Stimulated activated CD4-positive, alpha-beta T cell treated with anti-CD3 and anti-CD28 coated beads, Interleukin-2, amount 100 ng/mL, for 24 hours (primary cell): ENCODE data around the gene LYPD3.

Experiments used
- DNase-seq, 2 donors: peaks; one replicate each; pipeline ENCODE4 v3.0.0-alpha.2; 2020

Gene LYPD3

GRCh38 chr19:43483281-43483680 lies 17.9 kb upstream of the LYPD3 start:
- DNase-seq = no peak

DNA sequence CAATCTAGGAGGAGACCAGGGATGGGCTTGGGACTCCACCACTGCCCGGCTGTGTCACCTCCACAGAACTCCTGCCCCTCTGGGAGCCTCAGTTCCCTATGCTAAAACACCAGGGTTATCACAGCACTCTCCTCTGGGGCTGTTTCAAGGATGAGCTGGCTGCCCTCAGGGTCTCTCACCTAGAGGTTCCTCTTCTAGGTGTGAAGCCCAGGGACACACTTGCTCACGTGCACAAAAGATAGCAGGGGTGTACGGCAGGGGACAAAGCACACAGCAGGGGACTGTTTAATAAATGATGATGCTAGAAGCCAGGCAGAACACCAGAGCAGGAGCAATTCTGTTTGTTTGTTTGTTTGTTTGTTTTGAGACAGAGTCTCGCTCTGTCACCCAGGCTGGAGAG lies 16.8 kb upstream of the LYPD3 start:
- DNase-seq = no peak

- DNase-seq = no peak
These were observed 16.3 kb upstream of the LYPD3 start for GRCh38 chr19:43481701-43482100.

DNA sequence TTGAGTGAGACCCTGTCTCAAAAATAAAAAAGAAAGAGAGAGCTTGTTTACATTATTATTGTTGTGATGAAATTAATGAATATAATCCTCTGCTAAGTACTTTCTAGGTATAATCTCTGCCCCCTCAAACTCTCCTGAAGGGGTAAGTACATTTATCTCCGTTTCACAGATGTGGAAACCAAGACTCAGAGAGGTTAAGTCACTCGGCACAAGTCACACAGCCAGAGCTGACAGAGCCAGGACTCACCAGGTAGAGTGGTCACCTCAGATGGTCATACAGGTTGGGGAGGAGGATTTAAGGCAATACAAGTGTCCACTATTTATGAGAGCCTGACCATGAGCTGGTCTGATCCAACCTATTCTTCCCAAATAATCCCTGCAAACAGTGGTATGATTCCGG lies 15.2 kb upstream of the LYPD3 start:
- no peak for DNase-seq

DNA sequence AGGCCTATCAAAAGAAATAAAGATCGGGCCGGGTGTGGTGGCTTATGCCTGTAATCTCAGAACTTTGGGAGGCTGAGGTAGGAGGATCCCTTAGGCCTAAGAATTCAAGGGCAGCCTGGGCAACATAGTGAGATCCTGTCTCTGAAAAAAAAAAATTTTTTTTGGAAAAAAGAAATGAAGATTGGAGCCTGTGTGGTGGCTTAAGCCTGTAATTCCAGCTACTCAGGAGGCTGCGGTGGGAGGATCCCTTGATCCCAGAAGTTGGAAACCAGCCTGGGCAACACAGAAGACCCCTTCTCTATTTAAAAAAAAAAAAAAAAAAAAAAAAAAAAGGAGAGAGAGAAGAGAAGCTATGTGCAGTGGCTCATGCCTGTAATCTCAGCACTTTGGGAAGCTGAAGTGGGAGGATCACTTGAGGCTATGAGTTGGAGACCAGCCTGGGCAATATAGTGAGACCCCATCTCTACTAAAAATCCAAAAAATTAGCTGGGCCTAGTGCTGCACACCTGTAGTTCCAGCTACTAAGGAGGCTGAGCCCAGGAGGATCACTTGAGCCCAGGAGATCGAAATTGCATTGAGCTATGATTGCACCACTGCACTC lies 14.7 kb upstream of the LYPD3 start:
- no peak for DNase-seq

DNA sequence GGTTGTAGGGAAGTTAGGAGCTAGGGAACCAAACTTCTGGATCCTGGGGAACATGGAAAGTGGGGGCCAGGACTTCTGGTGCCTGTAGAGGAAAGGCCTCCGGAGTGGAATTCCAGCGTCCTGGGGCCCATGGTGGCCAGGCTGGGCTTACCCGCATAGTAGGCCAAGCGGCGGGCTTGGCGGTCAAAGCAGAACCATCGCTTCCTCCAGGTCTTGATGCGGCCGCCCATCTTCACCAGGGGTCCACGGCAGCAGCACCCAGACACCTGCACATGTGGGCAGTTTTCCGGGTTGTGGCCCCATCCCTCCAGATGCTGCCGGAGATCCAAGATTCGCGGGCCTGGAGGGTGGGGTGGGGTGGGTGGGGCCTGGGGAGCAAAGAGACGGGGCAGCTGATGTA lies 13.8 kb upstream of the LYPD3 start:
- no peak for DNase-seq

DNA sequence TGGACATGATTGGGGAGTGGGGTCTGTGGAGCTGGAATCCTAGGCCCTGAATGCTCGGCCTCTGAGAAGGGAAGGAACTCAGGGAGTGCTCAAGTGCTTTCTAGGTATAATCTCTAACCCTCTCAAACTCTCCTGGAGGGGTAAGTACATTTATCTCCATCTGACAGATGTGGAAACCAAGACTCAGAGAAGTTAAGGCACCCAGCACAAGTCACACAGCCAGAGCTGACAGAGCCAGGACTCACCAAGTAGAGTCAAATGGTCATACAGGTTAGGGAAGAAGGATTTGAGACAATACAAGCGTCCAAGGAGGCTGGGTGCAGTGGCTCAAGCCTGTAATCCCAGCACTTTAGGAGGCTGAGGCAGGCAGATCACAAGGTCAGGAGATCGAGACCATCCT lies 12.9 kb upstream of the LYPD3 start:
- DNase-seq = no peak

- no peak for DNase-seq
These were observed 11.2 kb upstream of the LYPD3 start for GRCh38 chr19:43476606-43477005.

DNA sequence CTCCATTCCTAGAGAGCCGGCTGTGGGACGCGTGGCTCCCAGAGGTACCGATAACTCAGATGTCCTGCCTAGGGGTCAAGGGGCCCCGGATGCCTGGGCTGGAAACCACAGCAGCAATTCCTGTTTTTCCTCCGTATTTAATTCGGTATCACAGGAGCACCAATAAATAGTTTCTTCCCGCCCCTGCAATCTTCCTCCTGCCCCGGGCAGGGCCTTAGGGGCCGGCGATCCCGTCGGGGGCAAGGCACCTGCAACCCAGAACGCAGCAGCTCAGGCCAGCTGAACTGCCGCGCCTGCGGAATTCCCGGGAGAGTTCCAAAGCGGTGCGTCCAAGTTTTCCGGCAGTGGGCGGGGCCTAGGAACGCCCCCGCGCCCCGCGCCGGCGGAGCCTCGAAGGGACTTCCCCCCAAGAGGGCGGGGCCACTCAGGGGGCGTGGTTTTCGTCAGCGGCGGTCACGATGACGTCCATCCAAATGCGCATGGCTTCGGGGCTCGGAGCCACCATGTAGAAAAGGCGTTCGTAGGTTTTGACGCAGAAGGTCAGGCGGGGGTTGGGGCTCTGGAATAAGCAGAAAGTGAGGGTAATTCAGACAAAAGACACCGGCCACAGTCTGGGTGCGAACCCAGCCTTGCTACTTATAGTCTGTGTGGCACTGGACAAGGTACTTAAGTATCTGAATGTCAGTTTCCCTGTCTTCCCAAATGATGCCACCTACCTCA lies 9.7 kb upstream of the LYPD3 start:
- DNase-seq = peak; percentile 96 to 99

GRCh38 chr19:43474487-43474886 lies 9.1 kb upstream of the LYPD3 start:
- no peak for DNase-seq

- DNase-seq = no peak
These were observed 5.7 kb upstream of the LYPD3 start for GRCh38 chr19:43471091-43471490.

- DNase-seq = peak; percentile 45 to 55
These were observed 4.9 kb upstream of the LYPD3 start for GRCh38 chr19:43470288-43470687.

DNA sequence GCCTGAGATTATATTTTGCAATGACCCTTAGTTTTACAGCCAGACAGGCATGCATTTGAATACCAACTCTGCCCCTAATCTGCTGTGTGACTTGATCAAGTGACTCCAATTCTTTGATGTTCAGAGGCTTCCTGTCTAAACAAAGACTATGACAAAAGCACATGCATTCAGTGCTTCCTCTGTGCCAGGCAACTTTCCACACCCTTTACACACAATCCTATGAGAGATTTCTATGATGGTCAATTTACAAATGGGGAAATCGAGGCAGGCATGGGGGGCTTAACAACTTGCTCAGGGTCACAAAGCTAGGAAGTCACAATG lies 3.7 kb upstream of the LYPD3 start:
- DNase-seq = no peak

DNA sequence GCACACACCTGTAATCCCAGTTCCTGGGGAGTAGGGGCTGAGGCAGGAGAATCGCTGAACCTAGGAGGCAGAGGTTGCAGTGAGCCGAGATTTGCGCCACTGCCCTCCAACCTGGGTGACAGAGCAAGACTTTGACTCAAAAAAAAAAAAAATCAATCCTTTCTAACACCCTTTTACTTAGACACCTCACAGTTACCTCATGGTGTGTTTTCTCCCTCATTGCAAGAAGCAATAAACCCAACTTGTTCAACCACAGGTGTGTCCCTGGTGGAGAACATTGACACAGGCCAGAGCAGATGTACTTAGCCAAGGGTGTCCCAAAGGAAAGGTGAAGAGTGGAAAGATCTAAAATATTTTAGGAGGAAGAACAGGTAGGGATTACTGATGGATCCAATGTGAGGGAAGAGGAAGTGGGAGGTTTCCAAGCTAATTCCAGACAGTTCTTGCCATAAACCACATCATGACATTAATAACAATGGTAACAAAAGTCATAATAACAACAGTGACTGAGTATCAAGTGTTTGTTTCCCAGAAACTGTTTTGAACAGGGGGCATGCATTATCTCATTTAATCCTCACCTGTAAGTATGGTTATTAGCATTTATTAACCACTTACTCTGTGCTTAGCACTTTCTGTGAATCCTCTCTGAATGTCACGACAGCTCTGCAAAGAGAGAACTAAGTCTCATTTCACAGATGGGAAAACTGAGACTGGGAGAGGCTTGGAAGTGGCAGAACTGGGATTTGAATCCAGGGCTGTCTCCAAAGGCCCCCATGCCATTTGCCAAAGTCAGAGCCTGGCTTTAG lies 3.1 kb upstream of the LYPD3 start:
- no peak for DNase-seq

DNA sequence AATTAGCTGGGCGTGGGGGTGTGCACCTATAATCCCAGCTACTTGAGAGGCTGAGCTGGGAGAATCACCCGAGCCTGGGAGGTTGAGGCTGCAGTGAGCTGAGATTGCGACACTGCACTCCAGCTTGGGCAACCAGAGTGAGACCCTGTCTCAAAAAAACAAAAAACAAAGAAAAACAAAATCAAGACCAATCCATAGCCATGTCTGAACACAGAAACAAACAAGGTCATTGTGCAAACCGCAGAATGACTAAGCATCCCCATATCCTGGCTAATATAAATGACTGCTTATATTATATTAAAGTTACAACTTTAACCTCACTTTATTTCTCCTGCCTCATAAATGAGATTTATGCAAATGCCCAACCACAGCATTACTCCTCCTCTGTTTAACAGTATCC lies 2.3 kb upstream of the LYPD3 start:
- no peak for DNase-seq

GRCh38 chr19:43467276-43467675 lies 1.9 kb upstream of the LYPD3 start:
- DNase-seq = no peak

GRCh38 chr19:43466793-43467192 lies 1.4 kb upstream of the LYPD3 start:
- no peak for DNase-seq

DNA sequence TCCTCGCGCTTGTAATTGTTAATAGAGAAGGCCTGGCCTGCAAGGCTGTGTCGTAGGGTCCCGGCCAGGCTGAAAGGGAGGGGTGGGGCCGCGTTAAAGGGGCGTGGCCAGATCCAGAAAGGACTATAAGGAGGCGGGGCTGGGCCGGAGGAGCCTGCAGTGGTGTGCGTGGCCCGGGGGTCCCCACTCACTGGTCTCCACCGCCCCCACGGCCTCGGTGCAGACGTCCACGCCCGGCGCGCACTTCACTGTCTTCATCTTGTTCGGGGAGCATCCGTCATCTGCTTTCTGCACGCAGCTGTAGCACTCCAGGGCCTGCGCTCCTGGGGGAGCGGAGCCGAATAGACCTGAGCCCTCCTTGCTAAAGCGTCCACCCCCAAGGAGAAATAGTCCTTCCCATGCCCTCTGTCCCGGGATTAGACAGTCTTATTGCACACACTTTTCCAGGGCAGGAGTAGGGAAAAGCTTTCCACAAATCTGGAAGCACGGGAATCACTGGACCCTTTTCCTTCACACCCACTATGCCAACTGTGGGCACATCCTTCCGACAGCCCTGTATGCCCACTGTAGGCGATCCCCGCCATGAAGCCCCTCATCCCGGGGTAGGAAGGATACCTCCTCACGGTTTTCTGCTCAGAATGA lies 1.2 kb downstream of the LYPD3 start:
- DNase-seq = peak; percentile 76 to 83

- DNase-seq = peak; percentile 99 to 100
These were observed 1.9 kb downstream of the LYPD3 start for GRCh38 chr19:43463381-43464133.

DNA sequence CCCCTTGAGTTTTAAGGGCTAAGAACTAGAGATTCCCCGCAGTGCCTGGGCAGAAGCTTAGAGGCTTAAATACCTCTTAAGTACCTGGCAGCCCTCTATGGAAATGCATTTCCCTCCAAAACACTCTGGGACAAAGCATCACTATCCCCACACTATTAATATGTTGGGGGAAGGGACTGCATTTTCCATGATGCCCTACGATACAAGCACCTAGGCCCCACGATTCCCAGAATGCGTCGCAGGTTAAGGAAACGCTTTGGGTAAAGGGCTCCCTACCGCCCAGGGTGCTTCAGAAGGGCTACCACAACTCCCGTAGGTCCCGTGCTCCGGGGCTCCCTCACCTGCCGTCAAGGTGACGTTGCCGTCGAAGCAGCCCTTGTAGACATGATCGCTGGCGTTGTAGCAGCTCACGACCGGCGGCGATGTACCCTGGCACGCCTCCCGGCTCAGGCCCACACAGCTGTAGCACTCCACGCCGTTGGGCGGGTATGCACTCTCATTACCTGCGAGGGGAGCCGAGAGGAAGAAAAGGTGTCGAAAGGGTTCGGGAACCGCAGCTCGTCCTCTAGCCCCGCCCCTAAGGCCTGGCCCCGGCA lies 2.5 kb downstream of the LYPD3 start:
- no peak for DNase-seq

DNA sequence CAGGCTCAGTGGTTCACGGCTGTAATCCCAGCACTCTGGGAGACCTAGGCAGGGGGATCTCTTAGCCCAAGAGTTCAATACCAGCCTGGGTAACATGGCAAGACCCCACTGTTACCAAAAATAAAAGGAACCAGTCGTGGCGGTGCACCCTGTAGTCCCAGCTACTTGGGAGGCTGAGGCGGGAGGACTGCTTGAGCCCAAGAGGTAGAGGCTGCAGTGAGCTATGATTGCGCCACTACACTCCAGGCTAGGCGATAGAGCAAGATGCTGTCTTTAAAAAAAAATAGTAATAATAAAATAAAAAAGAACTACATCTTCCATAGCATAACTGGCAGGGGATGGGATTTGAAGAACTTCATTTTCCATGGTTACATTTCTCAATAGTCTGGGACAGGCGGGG lies 3.0 kb downstream of the LYPD3 start:
- no peak for DNase-seq

- DNase-seq = no peak
These were observed 4.1 kb downstream of the LYPD3 start for GRCh38 chr19:43461303-43461702.
